ENCODE data around the gene DNAJB11.

GRCh38 chr3:186577521-186577920 is 7.0 kb downstream of the DNAJB11 start:
- no peak for TF ChIP-seq CTCF (conservative IDR thresholded peaks at IDR 0.05)
- TF ChIP-seq EZH2 (IDR thresholded peaks at IDR 0.05; ENCODE audit: low read depth) = no peak
